Caco-2 (cell line): ENCODE data around the gene CEP112. TPM values are rescaled to one million over a fixed set of nuclear protein-coding genes. Genes with fewer than 3 reads are reported as not detected.

Experiments
- BruUV-seq: library from RNA; stranded (reverse); fragments of 400-500 nt; replicated peaks from 2 replicates; lab custom pipeline; 2021; lab: Mats Ljungman, UMichigan
- CTCF ChIA-PET: fragments of 300-600 bp; sonication (Branson Sonifier 250); formaldehyde crosslinking; loops from one replicate; lab custom pipeline; 2022; ENCODE audit warnings: antibody characterized with exemption; lab: Charles Lee
- POLR2A ChIA-PET: fragments of 300-600 bp; sonication (Branson Sonifier 250); formaldehyde crosslinking; loops from one replicate; lab custom pipeline; 2022; ENCODE audit warnings: antibody characterized with exemption; lab: Charles Lee
- DNase-seq, 2 experiments: peaks; one replicate each; pipeline versions ENCODE4 v3.0.0 to v3.0.0-alpha.2; 2020 to 2022
- H3K27me3 ChIP-seq: replicated peaks from 2 replicates; pipeline ENCODE4 v1.6.0; 2011; ENCODE audit warnings: low read length; ENCODE audit not compliant: control insufficient read depth, insufficient read depth
- H3K36me3 ChIP-seq: 2 replicates; pipeline ENCODE4 v1.5.1; 2011; ENCODE audit warnings: low read length; ENCODE audit not compliant: control insufficient read depth, insufficient read depth
- H3K4me1 ChIP-seq: fragments of 250-450 bp; sonication (Bioruptor Pico); 2 replicates; pipeline ENCODE4 v1.5.1; 2020; ENCODE audit warnings: mild to moderate bottlenecking
- H3K4me3 ChIP-seq: 2 replicates; pipeline ENCODE4 v1.5.1; 2011; ENCODE audit warnings: low read depth, mild to moderate bottlenecking, control low read depth, low read length
- H3K9me3 ChIP-seq: fragments of 250-450 bp; sonication (Bioruptor Pico); 2 replicates; pipeline ENCODE4 v1.5.1; 2020; ENCODE audit warnings: mild to moderate bottlenecking, moderate library complexity
- H3K27ac Mint-ChIP-seq: one replicate; pipeline ENCODE4 v1.8.0; 2022; ENCODE audit warnings: mixed read lengths; ENCODE audit not compliant: unreplicated experiment
- H3K27me3 Mint-ChIP-seq: one replicate; pipeline ENCODE4 v1.8.0; 2022; ENCODE audit warnings: mixed read lengths; ENCODE audit not compliant: insufficient read depth, unreplicated experiment
- H3K36me3 Mint-ChIP-seq: one replicate; pipeline ENCODE4 v1.8.0; 2022; ENCODE audit warnings: mild to moderate bottlenecking, mixed read lengths; ENCODE audit not compliant: insufficient read depth, unreplicated experiment
- H3K4me1 Mint-ChIP-seq: one replicate; pipeline ENCODE4 v1.8.0; 2022; ENCODE audit warnings: low read depth, mixed read lengths; ENCODE audit not compliant: unreplicated experiment
- H3K4me3 Mint-ChIP-seq: one replicate; pipeline ENCODE4 v1.8.0; 2022; ENCODE audit warnings: mild to moderate bottlenecking, moderate library complexity, mixed read lengths; ENCODE audit not compliant: unreplicated experiment
- H3K9me3 Mint-ChIP-seq: one replicate; pipeline ENCODE4 v1.8.0; 2022; ENCODE audit warnings: mixed read lengths; ENCODE audit not compliant: unreplicated experiment
- intact Hi-C: fragments of 100-400 bp; cut with micrococcal nuclease; formaldehyde crosslinking; loops from one replicate; pipeline ENCODE4 v1.10.0; 2022; ENCODE audit not compliant: unreplicated experiment
- total RNA-seq: library from RNA; stranded (reverse); gene quantifications from 2 replicates; pipeline ENCODE4 v1.2.3, GENCODE V29; 2022
- TF ChIP-seq, protein P1 (sequence below), 2 experiments: fragments of 200-600 bp in 1 of 2; IDR thresholded peaks; 1 replicate in 1 of 2; 2 replicates in 1 of 2; pipeline versions ENCODE4 v1.5.1 to v1.8.0; 2011 to 2022; ENCODE audit warnings: antibody characterized with exemption in 1 of 2, control low read depth in 1 of 2, inconsistent platforms in 1 of 2, low read depth in 1 of 2, low read length in 1 of 2, mild to moderate bottlenecking in 1 of 2, moderate library complexity in 1 of 2; ENCODE audit not compliant: insufficient read depth in 1 of 2, severe bottlenecking in 1 of 2, unreplicated experiment in 1 of 2

Gene CEP112
- total RNA-seq, 1 experiment from 2014 or later, result 4.7 TPM

DNA sequence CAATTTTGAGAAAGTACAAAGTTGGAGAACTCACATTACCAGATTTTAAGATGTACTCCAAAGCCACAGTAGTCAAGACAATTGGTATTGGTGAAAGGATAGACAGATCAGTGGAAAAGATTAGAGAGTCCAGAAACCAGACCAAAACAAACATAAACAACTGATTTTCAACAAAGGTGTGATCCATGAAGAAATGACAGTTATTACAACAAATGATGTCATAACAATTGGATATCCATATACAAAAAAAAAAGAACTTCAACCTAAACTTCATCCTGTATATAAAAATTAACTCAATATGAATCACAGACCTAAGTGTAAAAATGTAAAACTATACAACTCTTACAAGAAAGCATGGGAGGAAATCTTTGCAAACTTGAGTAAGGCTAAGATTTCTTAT is 8.4 kb downstream of the CEP112 start:
- intact Hi-C loops, result no loop called here
- no peak for DNase-seq
- H3K9me3 Mint-ChIP-seq, result peaks cover 9% of the 10 kb centered on the region
- H3K4me3 ChIP-seq, result no peak overlapping the region
- TF ChIP-seq, protein P1, sequence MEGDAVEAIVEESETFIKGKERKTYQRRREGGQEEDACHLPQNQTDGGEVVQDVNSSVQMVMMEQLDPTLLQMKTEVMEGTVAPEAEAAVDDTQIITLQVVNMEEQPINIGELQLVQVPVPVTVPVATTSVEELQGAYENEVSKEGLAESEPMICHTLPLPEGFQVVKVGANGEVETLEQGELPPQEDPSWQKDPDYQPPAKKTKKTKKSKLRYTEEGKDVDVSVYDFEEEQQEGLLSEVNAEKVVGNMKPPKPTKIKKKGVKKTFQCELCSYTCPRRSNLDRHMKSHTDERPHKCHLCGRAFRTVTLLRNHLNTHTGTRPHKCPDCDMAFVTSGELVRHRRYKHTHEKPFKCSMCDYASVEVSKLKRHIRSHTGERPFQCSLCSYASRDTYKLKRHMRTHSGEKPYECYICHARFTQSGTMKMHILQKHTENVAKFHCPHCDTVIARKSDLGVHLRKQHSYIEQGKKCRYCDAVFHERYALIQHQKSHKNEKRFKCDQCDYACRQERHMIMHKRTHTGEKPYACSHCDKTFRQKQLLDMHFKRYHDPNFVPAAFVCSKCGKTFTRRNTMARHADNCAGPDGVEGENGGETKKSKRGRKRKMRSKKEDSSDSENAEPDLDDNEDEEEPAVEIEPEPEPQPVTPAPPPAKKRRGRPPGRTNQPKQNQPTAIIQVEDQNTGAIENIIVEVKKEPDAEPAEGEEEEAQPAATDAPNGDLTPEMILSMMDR (IDR thresholded peaks at IDR 0.05; ENCODE audit: insufficient read depth in 1 of 2, low read depth in 1 of 2, low read length in 1 of 2, severe bottlenecking in 1 of 2, unreplicated experiment in 1 of 2), result no peak
- CTCF ChIA-PET, result no interaction called here
- no peaks in the 10 kb centered on the region for H3K36me3 ChIP-seq
- H3K4me3 Mint-ChIP-seq, result no peak overlapping the region
- no peaks in the 10 kb centered on the region for H3K4me1 ChIP-seq
- POLR2A ChIA-PET, result no interaction called here
- H3K27ac Mint-ChIP-seq, result no peak overlapping the region
- H3K9me3 ChIP-seq, result no peaks in the 10 kb centered on the region
- no peaks in the 10 kb centered on the region for H3K27me3 ChIP-seq
- no peaks in the 10 kb centered on the region for H3K27me3 Mint-ChIP-seq
- H3K4me1 Mint-ChIP-seq, result no peaks in the 10 kb centered on the region
- BruUV-seq, result no TSS peak
- no peaks in the 10 kb centered on the region for H3K36me3 Mint-ChIP-seq

DNA sequence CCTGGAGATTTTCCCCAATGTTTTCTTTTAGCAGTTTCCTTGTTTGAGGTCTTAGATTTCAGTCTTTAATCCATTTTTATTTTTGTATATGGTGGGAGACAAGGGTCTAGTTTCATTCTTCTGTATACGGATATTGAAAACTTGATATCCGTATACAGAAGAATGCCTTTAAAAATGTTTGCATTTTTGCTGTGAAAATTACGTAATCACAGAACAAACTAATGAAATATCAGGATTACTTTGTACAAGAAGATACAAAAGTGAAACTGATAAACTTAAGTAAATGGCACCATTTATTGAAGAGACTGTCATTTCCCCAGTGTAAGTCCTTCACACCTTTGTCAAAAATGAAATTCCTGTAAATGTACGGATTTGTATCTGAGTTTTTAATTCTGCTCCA is 13.3 kb downstream of the CEP112 start:
- Mint-ChIP-seq H3K9me3 (peaks cover 9% of the 10 kb centered on the region), H3K27ac (no peak overlapping the region), H3K4me3 (no peak overlapping the region), H3K27me3 (no peaks in the 10 kb centered on the region), H3K4me1 (no peaks in the 10 kb centered on the region), H3K36me3 (no peaks in the 10 kb centered on the region)
- no peak for DNase-seq
- no peaks in the 10 kb centered on the region for H3K36me3 ChIP-seq
- ChIA-PET CTCF (no interaction called here), POLR2A (no interaction called here)
- H3K27me3 ChIP-seq, result no peaks in the 10 kb centered on the region
- intact Hi-C loops, result no loop called here
- H3K4me1 ChIP-seq, result no peaks in the 10 kb centered on the region
- no peaks in the 10 kb centered on the region for H3K9me3 ChIP-seq
- H3K4me3 ChIP-seq, result no peak overlapping the region
- TF ChIP-seq, protein P1 (IDR thresholded peaks at IDR 0.05; ENCODE audit: insufficient read depth in 1 of 2, low read depth in 1 of 2, low read length in 1 of 2, severe bottlenecking in 1 of 2, unreplicated experiment in 1 of 2), result no peak
- no TSS peak for BruUV-seq

DNA sequence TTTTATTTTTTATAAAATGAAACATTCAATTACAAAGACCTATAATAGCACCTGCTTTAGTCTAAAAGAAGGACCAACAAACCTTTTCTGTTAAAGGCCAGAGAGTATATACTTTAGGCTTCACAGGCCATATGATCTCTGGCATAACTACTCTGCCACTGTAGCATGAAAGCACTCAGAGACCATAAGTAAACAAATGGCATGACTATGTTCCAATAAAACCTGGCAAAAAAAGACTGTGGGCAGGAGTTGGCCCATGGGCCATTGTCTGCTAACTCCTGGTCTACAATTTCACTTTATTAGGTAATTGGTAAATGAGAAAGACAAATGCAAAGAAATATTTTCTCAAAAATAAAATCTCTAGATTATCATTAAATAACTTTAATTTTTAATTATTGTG is 14.9 kb downstream of the CEP112 start:
- no peak for DNase-seq
- ChIA-PET CTCF (no interaction called here), POLR2A (no interaction called here)
- no peak overlapping the region for H3K27ac Mint-ChIP-seq
- Histone ChIP-seq H3K36me3 (no peaks in the 10 kb centered on the region), H3K4me1 (no peaks in the 10 kb centered on the region), H3K9me3 (no peaks in the 10 kb centered on the region), H3K27me3 (no peaks in the 10 kb centered on the region), H3K4me3 (no peak overlapping the region)
- intact Hi-C loops, result no loop called here
- H3K36me3 Mint-ChIP-seq, result no peaks in the 10 kb centered on the region
- H3K9me3 Mint-ChIP-seq, result peaks cover 9% of the 10 kb centered on the region
- no peak overlapping the region for H3K4me3 Mint-ChIP-seq
- no TSS peak for BruUV-seq
- H3K4me1 Mint-ChIP-seq, result no peaks in the 10 kb centered on the region
- TF ChIP-seq, protein P1 (IDR thresholded peaks at IDR 0.05; ENCODE audit: insufficient read depth in 1 of 2, low read depth in 1 of 2, low read length in 1 of 2, severe bottlenecking in 1 of 2, unreplicated experiment in 1 of 2), result no peak
- H3K27me3 Mint-ChIP-seq, result no peaks in the 10 kb centered on the region
